Measurements from ENCODE around the gene MGLL. TPM values are rescaled to one million over a fixed set of nuclear protein-coding genes. Genes with fewer than 3 reads are reported as not detected.
A peak's percentile ranks its signal among the peaks of the same experiment; 100 is the strongest.
"Not testable (repeated sequence)": the region's sequence is repeated elsewhere in the genome, so short reads cannot be mapped to it uniquely, and the experiment has no call there.

MGLL gene
- total and polyA plus RNA-seq, 8 donors, result 8.6 to 318 (median 16.0) TPM

- peaks cover 0 to 55% of the 10 kb centered on the region in 2 donors for H3K36me3 ChIP-seq
- DNase-seq (peak in 1 of 4 donors; percentile 10), ATAC-seq (no peak)
- no peak overlapping the region for H3K27ac ChIP-seq
- no peak overlapping the region for H3K4me3 ChIP-seq
- peaks cover 3 to 18% of the 10 kb centered on the region in 2 donors for H3K4me1 ChIP-seq
- no peaks in the 10 kb centered on the region for H3K27me3 ChIP-seq
- H3K9me3 ChIP-seq, result no peaks in the 10 kb centered on the region
- no peak for TF ChIP-seq CTCF (IDR thresholded peaks at IDR 0.05)
- intact Hi-C loops (cut with DNase I), result no loop called here
These were observed 112.8 kb downstream of the MGLL start for GRCh38 chr3:127709320-127710060.

DNA sequence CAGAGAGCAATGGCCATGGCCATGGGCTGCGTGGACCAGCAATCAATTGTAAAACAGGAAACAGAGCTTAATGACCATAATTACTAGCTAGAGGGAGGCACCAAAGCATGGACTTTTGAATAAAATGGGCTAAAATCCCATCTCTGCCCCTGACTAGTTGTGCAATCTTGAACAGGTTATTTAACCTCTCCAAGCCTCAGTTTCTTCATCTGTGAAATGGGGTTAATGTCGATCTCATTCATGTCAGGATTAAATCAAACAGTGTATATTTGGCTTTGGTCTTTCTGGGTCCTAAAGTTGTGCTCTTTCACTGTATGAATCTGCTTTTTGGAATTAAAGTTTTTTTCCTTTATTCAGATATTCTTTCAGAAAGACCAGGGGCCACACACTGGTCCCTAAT is 113.5 kb downstream of the MGLL start:
- Histone ChIP-seq H3K36me3 (peaks cover 0 to 51% of the 10 kb centered on the region in 2 donors), H3K27ac (no peak overlapping the region), H3K4me3 (no peak overlapping the region), H3K4me1 (peaks cover 0 to 13% of the 10 kb centered on the region in 2 donors), H3K27me3 (no peaks in the 10 kb centered on the region), H3K9me3 (no peaks in the 10 kb centered on the region)
- intact Hi-C loops (cut with DNase I), result no loop called here
- TF ChIP-seq CTCF (IDR thresholded peaks at IDR 0.05), result no peak
- DNase-seq, result no peak
- no peak for ATAC-seq

DNA sequence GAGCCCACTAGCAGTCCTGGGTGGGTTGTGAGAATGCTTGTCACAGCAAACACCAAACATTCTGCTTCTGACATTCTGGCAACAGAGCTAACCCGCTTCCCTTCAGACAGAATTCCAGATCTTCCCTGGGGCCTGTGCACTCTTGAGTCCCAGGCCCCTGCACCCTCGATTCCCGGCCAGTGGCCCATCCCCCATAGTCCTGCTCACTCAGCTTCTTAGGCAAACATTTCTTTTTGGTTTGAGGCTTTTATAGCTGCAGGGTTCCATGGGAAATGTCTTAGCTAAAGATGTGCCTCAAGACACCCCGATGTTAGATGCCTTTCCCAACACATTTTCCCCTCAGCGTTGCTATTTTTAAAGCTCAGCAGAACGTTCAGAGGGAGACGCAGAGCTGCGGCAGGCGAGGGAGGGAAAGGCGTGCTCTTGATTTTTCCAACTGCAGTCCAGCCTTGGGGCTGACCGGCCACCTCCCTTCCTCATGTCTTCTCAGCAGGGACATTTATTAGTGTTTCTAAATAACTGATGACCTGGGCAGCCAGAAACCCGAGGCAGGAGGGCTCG is 114.4 kb downstream of the MGLL start:
- intact Hi-C loops (cut with DNase I), result no loop called here
- ATAC-seq (no peak), DNase-seq (peak in 2 of 4 donors; percentile 26 to 45)
- Histone ChIP-seq H3K27me3 (no peaks in the 10 kb centered on the region), H3K4me1 (peaks cover 0 to 10% of the 10 kb centered on the region in 2 donors), H3K9me3 (no peaks in the 10 kb centered on the region), H3K27ac (peak overlapping the region in 1 of 2 donors; percentile 25), H3K4me3 (no peak overlapping the region), H3K36me3 (peaks cover 0 to 50% of the 10 kb centered on the region in 2 donors)
- TF ChIP-seq CTCF (IDR thresholded peaks at IDR 0.05), result no peak

- Histone ChIP-seq H3K4me1 (peaks cover 0 to 16% of the 10 kb centered on the region in 2 donors), H3K9me3 (no peaks in the 10 kb centered on the region), H3K27ac (no peak overlapping the region), H3K4me3 (no peak overlapping the region), H3K27me3 (no peaks in the 10 kb centered on the region), H3K36me3 (peaks cover 0 to 39% of the 10 kb centered on the region in 2 donors)
- ATAC-seq (no peak), DNase-seq (peak in 1 of 4 donors; percentile 15)
- no peak for TF ChIP-seq CTCF (IDR thresholded peaks at IDR 0.05)
- intact Hi-C loops (cut with DNase I), result no loop called here
These were observed 115.4 kb downstream of the MGLL start for GRCh38 chr3:127706785-127707351.

DNA sequence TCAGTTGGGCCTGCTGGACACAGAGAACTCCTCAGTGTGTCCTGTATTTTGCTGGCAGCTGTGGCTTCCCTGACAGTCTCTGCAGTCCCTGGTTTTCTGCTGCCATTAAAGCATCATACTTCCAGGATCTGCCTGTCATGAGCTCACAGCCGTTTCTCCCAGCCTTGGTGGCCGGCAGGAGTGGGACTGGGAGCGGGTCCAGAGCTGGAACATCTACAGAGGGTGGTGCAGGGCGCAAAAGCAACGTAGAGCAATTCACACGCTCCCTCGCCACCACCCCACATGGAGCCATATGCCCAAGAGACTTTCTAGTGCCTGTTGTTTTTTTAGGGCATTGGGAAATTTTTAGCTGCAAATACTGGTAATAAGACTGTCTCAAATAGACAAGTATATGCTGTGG is 116.0 kb downstream of the MGLL start:
- Histone ChIP-seq H3K27me3 (no peaks in the 10 kb centered on the region), H3K4me1 (peaks cover 0 to 22% of the 10 kb centered on the region in 2 donors), H3K36me3 (peaks cover 0 to 39% of the 10 kb centered on the region in 2 donors), H3K9me3 (no peaks in the 10 kb centered on the region), H3K27ac (no peak overlapping the region), H3K4me3 (no peak overlapping the region)
- no peak for TF ChIP-seq CTCF (IDR thresholded peaks at IDR 0.05)
- peak in 1 of 4 donors; percentile 29 for DNase-seq
- no peak for ATAC-seq
- intact Hi-C loops (cut with DNase I), result no loop called here

DNA sequence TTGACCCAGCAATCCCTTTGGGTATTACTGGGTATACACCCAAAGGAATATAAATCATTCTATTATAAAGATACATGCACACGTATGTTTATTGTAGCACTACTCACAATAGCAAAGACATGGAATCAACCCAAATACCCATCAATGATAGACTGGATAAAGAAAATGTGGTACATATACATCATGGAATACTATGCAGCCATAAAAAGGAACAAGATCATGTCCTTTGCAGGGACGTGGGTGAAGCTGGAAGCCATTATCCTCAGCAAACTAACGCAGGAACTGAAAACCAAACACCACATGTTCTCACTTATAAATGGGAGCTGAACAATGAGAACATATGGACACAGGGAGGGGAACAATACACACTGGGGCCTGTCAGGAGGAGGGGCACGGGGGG is 117.5 kb downstream of the MGLL start:
- H3K4me3 ChIP-seq, ATAC-seq: not testable (repeated sequence)
- H3K4me1 ChIP-seq, result peaks cover 0 to 34% of the 10 kb centered on the region in 2 donors

More for the DNA sequence above, 117.5 kb downstream of the MGLL start:
- DNase-seq; intact Hi-C loops (cut with DNase I); H3K27ac ChIP-seq; H3K9me3 ChIP-seq; H3K27me3 ChIP-seq: not testable (repeated sequence)
- peaks cover 0 to 35% of the 10 kb centered on the region in 2 donors for H3K36me3 ChIP-seq
